HL-60 (cell line): ENCODE measurements around the gene PAH.

Experiments used
- DNase-seq, 2 experiments: peaks; one replicate each; pipeline ENCODE4 v3.0.0-alpha.2; 2010 to 2020; ENCODE audit warnings: low read depth in 1 of 2, low spot score in 1 of 2
- H3K27ac ChIP-seq: fragments of 250-450 bp; sonication (Bioruptor Pico); replicated peaks from 2 replicates; pipeline ENCODE4 v1.5.1; 2020; ENCODE audit warnings: mild to moderate bottlenecking, moderate library complexity
- H3K27me3 ChIP-seq: fragments of 250-450 bp; sonication (Bioruptor Pico); 2 replicates; pipeline ENCODE4 v1.5.1; 2021; ENCODE audit warnings: mild to moderate bottlenecking, moderate library complexity; ENCODE audit not compliant: insufficient read depth, poor library complexity, severe bottlenecking
- H3K4me3 ChIP-seq: replicated peaks from 2 replicates; pipeline ENCODE4 v1.5.1; 2011; ENCODE audit warnings: mild to moderate bottlenecking, control low read depth, low read length; ENCODE audit not compliant: insufficient read depth
- GABPA ChIP-seq: IDR thresholded peaks from 2 replicates; pipeline ENCODE4 v1.6.1; 2012; ENCODE audit warnings: low read depth
- POLR2AphosphoS5 ChIP-seq: IDR thresholded peaks from 2 replicates; pipeline ENCODE4 v1.6.1; 2012; ENCODE audit warnings: low read depth
- REST ChIP-seq: IDR thresholded peaks from 2 replicates; pipeline ENCODE4 v1.6.1; 2012; ENCODE audit warnings: low read depth; ENCODE audit not compliant: insufficient replicate concordance
- SPI1 ChIP-seq: IDR thresholded peaks from 2 replicates; pipeline ENCODE4 v1.6.1; 2012; ENCODE audit warnings: low read depth, mild to moderate bottlenecking, borderline replicate concordance
- long read RNA-seq: library from polyadenylated mRNA; unstranded; transcript quantifications from one replicate; pipeline ENCODE4 v2.0.0, GENCODE V29; 2020
- TF ChIP-seq, protein P1 (sequence below): IDR thresholded peaks from one replicate; pipeline ENCODE4 v1.5.1; 2011; ENCODE audit warnings: low read length, control low read depth, inconsistent platforms; ENCODE audit not compliant: insufficient read depth

The PAH gene
- long read RNA-seq, result 0 reads

DNA sequence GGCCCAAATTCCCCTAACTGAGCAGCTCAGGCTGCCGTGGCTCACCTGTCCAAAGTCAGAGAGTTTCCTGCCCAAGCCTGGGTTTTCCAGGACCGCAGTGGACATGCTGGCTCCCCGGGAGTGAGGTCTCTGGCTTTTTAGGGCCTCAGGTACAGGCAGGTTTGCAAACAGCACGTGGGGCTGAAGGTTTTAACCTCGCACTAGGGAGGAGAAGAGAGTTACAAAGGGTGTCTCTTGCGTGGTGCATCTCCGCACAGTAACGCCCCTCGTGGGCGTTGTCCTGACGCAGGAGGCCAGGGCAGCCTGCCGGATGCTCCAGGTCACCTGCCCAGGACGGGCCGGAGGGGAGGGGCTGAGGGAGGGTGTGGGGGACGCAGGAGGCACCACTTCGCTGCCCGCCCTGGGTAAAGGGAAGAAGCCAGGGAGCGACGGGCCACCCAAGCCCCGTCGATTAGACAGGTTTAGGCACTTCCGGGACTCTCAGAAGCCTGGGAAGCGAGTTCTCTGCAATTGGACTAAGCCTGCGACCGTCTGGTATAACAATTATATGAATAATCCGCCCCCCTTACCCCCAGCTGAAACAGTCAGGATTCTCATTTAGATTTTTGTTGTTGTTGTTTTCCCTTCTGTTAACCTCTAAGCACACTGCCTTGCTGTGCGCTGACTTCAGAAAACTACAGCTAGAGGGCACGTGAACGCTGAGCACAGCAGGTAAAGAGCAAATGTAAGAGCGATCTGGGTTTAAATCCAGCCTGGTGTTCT is at the start of gene PAH:
TSS of gene PAH (minus strand) at position 219 of the 762 bp plus-strand sequence. CDS start at position 105, 114 bp downstream.
- Histone ChIP-seq H3K4me3 (peak within 1 kb of the TSS; percentile 31), H3K27me3 (no peaks in the 10 kb centered on the region), H3K27ac (no peak within 1 kb of the TSS)
- no peak for DNase-seq
- no peak for TF ChIP-seq GABPA

DNA sequence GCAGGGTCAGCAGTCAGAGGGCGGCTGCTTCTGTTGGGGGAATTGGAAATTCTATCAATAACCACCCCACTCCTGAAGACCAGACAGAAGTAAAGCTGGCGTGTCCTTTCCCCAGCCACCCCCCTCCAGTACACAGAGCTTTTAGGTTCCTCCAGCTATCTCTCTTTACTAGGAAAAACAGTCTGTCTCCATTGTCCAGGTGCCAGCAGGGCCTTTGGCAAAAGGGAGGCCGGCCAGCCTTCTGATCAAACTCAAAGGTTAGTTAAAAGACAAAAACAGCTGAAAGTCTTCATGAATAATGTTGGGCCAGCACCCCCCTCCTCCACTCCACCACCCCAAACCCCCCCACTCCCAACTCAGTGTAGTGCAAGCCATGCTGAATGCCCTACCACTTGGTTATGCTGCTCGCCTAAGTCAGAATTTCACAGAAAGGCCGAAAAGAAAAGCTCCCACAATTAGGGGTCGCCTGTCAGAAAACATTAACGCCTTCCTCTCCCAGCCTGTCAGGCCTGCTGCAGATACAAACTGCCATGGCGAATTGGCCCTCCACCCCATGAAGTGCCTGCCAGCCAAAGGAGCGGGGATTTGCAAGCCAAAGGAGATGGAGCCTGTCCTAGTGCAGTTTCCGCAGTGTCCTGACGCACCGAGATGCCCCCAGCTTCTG is 49.3 kb upstream of the PAH start:
- no peak overlapping the region for H3K4me3 ChIP-seq
- TF ChIP-seq SPI1 (no peak), GABPA (no peak), POLR2AphosphoS5 (no peak), REST (no peak)
- no peak for DNase-seq
- no peak overlapping the region for H3K27ac ChIP-seq
- peaks cover 56% of the 10 kb centered on the region for H3K27me3 ChIP-seq

DNA sequence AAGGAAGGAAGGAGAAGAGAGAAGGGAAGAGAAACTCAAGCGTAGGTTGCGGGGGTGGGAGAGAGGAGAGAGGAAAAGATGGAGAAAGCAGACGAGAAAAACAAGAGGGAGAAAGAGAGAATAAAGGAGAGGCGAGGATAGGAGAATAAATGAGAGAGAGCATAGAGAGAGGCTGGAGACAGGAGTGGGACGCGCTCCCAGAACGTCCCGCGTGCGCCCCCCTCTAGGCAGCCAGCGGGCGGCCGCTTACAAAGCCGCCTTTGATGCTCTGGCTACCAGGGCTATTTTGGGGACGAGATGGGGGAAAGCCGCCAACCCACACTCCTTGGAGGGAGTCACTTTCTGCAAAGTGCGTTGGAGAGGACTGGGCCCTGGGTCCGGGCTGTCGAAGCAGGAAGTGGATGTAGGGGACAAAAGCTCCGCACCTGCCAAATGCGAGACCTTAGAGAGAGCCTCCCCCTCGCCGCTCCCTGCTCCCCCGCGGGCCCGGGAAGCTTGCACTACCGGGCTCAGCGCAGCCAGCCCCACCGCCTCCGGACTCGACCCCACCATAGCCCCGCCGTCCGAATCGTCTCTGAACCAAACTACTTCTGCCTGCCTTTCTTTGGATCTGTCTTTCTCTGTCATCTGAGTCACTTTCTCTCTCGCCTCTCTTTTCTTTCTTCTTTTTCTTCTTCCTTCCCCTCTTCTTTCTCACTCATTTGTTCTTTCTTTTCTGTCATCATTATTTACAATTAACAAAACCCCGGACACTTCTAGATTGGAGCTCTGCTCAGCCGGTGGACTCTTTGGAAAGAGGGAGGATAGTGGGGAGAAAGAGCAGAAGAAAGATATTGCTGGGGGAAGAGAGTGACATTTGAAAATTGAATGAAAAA is 48.5 kb upstream of the PAH start:
- DNase-seq, result no peak
- H3K27me3 ChIP-seq, result peaks cover 60% of the 10 kb centered on the region

More for the DNA sequence above, 48.5 kb upstream of the PAH start:
- no peak overlapping the region for H3K27ac ChIP-seq
- no peak overlapping the region for H3K4me3 ChIP-seq
- TF ChIP-seq SPI1 (no peak), GABPA (no peak), REST (no peak), POLR2AphosphoS5 (no peak)
- TF ChIP-seq, protein P1, sequence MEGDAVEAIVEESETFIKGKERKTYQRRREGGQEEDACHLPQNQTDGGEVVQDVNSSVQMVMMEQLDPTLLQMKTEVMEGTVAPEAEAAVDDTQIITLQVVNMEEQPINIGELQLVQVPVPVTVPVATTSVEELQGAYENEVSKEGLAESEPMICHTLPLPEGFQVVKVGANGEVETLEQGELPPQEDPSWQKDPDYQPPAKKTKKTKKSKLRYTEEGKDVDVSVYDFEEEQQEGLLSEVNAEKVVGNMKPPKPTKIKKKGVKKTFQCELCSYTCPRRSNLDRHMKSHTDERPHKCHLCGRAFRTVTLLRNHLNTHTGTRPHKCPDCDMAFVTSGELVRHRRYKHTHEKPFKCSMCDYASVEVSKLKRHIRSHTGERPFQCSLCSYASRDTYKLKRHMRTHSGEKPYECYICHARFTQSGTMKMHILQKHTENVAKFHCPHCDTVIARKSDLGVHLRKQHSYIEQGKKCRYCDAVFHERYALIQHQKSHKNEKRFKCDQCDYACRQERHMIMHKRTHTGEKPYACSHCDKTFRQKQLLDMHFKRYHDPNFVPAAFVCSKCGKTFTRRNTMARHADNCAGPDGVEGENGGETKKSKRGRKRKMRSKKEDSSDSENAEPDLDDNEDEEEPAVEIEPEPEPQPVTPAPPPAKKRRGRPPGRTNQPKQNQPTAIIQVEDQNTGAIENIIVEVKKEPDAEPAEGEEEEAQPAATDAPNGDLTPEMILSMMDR, result no peak
